CD4-positive, alpha-beta T cell treated with Interleukin-21 for 1 hour (primary cell): ENCODE results near the gene POC1A.

ENCODE experiments used
- DNase-seq: peaks from one replicate; pipeline ENCODE4 v3.0.0-alpha.2; 2020

POC1A gene

DNA sequence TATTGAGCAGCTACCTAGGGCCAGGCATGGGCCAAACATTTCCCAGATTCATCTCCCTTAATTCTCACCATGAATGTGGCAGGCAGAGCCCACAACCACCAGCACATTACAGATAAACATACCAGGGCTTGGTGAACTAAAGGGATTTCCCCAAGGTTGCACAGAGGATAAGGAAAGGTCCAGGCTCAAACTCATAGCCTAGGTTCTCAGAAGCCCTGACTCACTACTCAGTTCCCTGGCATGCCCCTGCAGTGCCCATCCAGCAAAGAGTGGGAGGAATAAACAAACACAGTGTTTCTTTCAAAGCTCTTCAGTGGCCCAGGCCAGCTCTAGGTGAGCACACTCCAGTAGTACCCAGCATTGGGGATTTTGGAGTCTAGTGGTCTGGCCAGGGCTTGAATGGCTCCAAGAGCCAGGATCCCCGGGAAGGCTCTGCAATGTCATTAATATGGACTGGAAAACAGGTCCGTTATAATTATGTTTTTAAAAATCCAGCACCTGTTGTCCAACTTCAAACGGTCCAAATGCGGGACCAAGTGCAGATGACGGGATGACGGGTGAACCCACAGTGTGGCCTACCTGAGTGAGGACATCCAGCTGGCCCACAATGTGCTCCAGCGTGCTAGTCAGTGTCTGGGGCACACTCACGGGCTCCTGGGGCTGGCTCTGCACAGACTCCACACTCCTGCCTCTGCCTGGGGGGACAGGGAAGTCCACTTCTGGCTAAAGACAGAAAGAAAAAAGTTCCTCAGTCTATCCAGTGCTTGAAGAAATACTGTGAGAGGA is 58.0 kb downstream of the POC1A start:
- DNase-seq: no peak

DNA sequence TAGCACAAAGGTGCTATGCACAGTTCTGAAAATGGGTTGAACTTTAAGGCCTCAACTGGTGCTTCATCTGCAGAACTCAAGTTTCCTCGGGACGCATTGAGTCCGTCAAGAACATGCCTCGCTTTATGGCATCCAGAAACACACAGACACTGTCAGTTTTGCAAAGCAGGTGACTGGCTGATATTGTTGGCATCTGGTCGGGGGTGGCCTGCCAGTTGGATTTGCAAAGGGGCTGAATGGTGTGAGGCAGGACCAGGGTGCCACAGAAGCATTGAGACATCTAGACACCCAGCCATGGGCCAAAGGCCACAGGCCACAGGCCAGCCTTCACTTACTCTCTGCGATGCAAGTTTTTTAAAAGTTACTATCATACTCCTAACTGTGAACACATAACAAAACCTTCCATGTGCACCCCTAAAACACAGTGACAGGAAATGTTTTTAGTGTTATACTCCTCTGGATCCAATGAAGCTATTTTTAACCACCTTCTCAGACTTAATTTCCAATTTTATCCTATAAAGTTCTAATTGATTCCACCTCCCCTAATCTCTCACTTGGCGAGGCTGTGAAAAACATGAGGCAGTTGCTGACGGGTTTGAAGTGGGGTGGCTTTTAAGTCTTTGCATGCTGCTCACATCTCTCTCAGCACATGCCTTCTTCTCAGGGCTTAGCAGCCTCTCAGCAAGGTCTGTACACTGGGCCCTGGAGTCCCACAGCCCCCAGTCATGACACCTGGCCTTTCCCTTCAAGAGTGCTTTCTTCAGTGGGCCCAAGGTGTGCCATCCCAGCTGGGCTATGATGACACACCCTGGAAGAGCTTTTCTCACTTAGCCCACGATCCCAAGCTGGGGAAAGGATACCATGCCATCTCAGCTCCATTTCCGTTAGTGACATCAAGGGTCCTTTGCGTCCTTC is 59.4 kb downstream of the POC1A start:
- DNase-seq: no peak

DNA sequence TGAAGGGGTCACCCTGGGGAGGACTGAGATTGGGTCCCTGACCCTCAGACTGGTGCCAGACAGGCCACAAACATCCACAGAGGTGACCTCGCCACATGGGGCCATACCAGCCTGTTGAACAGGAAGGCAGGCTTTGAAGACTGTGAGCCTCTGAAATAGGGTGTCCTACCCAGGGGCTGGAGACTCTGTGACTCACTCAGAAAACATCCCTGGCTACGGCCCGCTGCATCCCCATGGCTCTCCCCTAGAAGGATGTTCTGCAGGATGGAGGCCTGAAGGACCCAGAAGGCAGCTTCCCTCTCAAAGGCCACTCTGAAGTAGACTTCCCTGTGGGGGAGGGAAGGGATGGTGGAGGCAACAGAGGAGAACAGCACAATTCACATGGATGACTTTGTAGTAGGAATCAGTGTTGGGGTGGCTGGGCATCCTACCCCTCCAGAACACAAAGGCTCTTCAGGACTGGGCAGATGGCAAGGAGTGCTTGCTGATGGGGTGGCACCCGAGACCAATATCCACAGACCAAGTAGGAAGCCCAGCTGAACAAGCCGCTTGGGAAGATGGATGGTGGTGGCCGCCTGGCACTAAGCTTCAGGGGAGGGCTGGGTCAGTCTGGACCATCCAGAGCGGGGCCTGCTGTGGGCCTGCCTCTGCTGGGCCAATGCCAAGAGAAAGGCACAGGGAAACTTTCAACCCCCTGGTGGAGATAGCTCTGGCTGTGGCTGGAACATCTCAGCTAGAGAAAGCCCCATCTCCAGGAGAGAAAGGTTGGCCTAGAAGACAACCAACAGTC is 60.3 kb downstream of the POC1A start:
- DNase-seq: no peak

DNA sequence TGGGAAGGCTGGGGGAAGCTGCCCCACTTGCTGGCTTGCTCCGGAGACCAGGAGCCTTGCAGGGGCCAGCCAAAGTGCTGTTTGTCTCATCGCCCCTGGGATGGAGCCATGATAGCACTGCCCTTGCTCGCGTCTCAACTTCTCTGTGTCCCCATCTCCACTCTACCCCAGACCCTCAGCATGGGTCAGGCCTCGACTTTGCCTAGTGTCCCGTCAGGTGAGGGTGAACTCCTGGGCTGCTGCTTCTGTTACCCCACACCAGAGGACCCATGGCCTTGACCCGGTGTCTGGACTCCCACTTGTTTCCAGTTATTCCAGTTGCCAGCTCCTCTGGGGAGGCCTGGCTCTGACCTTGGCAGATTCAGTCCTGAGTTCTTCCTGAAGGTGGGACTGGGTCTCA is 61.3 kb downstream of the POC1A start:
- DNase-seq: no peak

DNA sequence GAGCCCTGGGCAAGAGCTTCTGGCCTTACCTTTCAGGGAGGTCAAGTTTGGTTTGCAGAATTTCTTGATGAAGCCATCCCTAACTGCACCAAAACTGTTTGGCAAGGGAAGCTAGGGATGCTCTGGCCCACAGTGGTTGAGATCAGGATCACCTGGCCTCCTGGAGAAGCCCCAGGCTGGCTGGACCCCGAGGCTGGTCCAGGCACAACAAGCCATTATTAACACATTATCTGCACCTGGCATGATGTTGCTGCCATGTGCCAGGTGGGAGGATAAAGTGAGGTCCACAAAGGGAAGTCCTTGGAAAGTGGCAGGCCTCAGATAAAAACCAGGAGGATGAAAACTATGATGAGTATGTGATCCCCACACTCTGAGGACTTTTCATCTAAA is 62.0 kb downstream of the POC1A start:
- DNase-seq: no peak

DNA sequence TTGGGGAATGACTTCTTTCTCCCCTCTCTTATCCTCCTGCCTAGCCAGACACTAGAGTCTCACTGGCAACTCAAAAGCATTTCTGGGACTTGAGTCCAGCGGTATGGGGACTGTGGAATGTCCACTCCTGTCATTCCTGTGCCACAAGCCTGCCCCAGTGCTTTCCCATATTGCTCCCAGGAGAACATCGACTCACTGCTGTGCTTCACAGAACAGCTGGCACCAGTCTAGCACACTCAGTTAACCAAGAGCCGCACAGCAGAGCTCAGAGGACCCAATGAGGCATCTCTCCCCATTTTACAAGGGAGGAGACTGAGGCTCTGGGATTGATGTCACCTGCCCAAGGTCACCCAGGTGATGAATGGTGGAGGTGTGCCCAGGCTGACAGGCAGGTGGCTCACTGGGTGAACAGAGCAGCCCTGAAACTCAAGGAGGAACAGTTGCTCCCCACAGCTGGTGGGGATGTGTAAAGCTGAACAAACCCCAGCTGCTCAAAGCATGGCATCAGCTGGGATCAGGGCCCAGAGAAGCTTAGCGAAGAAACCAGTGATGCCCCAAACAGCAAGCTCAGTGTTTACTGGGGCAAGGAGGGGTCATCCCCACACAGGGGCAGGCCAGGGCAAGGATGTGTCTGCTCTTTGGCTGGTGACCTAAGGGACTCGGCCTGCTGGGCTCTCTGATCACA is 62.5 kb downstream of the POC1A start:
- no peak for DNase-seq

DNA sequence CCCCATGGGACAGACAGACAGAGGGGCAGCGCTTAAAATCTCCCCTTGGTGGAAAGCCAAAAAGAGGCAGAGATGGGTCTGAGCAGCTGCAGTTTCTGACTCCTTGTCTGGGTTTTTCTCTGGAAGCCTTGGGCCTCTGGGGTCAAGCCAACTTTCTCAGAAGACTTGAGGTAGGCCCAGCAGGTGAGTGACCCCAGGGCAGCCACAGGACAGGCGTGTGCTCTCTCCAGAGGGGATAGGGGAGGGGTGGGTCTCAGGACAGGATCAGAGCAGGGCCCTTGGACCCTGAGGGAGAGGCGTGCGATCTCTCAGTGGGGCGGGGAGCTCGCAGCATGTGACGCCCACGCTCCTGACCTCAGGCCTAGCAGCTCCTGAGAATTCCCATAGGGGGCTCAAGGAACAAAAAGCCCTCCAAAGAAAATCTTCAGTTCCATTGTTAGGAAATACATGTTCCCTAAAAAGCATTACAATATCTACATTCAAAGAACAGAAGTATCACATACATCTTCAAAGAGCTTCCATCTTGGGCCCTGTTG is 63.2 kb downstream of the POC1A start:
- DNase-seq: no peak

DNA sequence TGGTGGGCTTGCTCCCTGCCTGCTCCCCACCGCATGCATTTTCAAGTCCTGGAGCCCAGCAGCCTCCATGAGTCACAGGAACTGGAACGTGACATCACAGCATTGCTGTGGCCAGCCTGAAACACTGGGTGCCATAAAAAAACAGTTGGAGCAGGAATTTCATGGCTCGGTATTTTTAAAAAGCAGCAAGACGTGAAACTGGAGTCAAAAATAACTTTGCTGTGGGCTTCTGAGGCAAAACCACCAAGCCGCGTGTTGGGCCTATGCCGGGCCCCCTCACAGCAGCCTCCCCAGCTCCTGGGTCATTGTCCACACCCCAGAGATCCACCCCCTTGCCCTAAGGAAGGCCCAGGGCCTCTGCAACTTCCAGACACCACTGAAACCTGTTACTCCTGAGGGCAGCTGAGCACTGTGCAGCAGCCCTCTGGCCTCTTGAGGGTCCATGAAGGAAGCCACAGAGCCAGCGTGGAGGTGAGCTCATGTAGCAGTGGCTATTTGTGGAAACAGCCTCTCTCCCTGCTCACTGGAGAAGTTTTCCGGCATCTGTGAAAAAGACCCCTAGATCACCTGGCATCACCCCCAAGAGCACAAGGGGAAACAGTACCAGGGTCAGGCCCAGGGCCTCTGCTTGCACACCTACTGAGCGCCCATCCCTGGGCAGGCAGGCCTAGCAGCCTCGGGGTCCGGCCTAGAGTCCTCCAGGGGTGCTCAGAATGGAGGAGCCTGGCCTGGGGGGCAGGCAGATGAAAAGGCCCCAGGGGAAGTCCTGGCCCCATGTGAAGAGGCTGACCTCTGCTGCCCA is 63.9 kb downstream of the POC1A start:
- DNase-seq: no peak

DNA sequence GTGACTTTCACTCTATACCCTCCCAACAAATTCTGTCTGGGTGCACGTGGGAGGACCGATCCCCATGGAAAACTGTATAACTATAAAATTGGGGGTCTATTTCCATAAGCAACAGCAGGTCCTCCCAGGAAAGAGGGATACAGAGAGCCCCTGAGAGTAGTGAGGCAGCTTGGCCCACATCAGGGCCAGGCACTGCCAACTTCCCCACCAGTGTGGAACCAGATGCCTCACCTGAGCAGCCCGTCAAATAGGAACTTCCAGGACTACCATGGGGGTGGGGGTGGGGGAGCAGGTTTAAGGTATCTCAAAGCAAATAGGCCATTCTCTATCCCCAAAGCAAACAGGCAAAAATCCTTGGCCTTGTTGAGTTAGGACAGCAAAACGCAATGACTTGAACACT is 64.5 kb downstream of the POC1A start:
- no peak for DNase-seq

DNA sequence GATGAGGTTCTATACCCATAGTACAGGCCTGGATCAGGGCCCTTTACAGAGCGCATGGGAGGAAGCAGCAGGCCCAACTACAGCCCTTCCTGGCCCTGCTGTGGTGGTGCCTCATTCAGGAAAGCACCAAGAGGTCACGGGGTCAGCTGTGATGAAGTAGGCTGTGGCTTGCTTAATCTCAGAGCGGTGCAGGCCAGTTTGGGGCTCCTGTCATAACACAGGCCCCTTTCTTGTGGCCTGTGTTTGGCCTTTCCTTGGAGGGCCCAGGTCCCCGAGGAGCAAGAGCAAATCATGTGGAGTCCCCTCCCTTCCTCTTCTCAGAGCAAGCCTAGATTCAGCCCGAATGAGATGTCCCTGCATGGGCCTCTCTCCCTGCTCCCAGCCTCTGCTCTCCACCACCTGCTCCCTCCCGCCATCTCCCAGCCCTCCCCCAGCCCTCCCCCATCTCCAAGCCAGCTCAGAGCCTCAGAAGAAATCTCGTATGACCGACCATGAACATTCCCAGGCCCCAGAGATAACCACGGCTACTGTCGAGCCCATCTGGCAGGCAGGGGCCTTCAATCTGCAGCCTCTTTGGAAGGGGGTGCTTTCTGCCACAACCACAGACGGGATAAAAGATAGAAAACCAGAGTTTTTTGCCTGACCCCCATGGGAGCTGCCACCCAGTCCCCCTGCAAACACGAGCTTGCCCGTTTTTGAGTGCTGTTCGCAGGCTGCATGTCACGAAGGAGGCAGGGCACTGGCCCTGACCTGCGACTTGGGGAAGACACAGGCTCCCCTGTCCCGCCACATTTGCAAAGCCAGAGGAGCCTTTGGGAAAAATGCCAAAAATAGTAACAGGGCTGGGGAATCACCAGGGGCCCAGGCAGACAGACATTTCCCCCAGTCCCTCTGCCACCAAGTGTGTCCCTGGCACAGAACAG is 65.5 kb downstream of the POC1A start:
- DNase-seq: peak; percentile 17

DNA sequence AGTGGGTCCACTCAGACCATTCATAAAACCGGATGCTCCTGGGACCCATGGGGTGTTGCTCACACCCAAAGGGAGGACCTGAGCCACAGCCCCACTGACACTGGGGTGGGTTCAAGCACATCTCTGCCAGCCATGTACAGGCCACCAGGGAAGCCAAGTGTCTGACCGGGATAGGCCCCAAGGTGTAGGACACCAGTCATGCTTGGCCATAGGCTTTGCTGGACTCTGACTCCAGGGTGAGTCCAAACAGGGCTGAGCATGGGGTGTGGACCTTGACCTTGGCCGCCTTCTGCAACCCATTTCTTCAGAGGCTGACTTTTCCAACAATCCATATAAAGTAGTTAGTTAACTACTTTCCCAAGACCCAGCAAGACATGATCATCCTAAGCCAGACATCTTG is 66.5 kb downstream of the POC1A start:
- DNase-seq: no peak

DNA sequence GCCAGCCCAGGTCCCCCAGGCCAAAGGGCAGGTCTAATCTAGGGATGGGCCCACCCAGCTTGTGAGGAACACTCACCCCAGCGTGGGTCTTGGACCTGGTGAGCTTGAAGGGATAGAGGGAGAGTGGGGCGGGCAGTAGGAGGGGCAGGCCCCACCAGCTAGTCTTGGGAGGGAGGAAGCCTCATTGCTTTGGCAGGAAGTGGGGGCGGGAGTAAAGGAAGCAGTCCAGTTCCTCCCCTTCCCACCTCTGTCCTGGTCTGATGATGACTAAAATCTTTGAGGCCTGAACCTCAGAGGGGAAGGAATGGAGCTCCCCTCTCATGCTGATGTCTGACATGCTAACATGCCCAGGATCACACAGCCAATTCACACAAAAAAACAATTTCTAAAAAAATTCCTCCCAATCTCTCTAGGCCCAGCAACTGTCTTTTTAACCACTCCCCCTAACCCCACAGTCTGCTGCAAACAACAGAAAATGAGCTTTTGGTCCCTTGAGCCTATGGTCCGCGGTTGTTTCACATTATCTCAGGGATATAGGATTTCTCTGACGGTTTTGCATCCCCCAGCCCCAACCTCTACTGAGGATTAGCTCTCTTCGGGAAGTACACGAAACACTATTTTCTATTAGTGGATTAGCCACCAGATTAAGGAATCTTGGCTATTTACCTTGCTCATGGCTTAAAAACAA is 67.1 kb downstream of the POC1A start:
- DNase-seq: no peak

DNA sequence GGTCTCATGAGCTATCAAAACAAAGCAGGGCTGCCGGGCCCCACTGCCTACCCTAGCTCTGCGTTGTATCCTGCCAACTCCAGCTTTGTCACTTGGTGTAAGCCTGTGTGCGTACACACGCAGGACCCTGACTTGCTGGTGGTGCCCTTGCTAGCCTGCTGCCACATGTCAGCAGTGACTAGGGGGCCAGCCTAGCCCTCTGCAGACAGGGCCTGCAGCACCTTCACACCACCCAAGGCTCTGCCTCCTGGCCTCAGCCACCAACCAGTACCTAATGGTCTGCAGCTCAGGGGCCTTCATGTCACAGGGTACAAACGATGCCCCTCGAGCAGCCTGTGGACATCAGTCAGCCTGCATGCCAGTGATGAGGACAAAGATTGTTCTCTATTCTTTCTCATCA is 67.8 kb downstream of the POC1A start:
- DNase-seq: no peak

DNA sequence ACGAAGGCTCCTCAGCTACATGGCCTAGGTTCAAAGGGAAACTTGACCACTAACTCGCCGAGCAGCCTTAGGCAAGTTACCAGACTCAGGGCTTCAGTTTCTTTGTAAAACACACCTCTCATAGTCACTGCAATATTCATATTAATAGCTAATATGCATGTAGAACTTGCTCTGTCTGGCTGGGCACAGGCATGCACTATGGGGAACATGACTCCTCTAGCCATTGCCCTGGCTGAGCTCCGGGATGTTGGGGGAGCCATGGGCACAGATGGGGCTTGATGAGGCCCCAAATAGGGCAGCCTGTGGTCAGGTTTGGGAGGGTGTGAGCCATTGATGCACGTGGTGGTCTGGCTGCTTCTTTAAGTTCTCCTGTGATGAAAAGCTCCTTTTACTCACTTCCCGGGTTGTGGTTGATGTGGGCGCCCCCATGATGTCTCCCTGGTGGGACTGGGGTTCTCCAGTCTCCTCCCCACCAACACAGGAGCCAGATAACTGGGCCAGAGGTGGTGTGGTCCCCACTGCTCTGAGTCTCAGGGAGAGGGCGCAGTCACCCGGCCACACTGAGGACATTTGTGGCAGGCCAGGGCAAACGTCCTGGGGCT is 68.4 kb downstream of the POC1A start:
- DNase-seq: no peak

DNA sequence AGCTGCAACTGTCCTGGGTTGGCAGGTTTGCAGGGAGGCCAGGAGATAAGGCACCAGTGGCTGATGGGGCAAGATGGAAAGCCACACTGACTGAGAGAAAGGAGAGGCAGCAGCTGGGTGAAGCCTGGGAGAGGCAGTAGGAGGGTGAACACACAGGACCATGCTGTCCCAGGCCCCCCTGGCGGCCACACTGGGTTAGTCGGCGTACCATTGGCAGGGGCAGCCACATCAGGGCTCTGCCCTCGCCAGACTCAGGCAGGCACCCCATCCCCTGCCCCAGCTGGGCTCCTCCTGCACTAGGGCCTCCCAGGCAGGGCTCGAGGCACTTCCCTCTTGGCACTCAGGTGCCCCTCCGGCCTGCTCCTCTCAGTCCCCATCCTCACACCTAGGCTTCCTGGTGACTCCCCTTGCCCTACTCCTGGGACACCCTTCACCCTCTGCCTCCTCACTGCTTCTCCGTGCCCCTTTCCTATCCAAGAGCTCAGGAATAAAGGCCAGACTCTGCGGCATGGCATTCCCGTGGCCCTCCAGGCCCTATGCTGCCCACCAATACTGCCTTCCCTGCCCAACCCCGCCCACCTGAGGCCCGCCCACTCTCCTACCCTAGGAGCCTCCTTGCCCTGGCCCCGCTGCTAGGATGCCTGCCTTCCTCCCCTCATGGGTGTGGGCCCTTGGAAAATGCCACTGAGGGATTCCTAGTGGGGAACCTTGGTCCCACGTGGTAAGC is 69.1 kb downstream of the POC1A start:
- no peak for DNase-seq

DNA sequence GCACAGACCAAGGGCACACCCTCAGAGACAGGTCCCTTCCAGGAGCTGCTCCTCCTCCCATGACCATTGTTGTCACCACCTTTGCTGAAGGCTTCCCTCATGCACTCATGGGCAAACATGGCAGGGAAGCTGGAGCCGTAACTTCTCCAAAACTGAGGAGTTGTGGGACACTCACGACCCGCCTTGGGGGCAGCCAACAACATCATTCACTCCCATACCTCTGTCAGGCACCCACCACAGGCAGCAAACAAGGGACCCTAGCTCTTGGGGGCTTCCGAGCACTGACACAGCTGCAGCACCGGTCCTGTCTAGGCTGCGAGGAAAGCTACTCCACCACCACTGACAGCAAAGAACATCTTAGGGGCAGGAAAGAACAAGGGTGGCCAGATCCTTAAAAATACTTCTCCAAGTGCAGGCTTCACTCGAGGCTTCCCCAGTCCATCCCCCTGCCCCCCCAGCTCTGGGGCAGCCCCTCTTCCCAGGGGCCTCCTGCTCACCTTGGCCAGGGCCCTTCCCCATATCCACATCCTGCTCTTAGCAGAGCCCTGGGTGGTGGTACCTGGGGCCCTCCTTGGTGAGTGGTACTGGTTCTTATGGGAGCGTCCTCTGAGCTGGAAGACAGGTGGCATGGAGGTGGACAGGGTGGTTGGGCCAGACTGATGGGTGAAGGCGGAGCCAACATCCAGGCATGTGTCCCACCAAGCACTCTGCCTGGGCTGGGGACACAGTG is 69.8 kb downstream of the POC1A start:
- DNase-seq: no peak

DNA sequence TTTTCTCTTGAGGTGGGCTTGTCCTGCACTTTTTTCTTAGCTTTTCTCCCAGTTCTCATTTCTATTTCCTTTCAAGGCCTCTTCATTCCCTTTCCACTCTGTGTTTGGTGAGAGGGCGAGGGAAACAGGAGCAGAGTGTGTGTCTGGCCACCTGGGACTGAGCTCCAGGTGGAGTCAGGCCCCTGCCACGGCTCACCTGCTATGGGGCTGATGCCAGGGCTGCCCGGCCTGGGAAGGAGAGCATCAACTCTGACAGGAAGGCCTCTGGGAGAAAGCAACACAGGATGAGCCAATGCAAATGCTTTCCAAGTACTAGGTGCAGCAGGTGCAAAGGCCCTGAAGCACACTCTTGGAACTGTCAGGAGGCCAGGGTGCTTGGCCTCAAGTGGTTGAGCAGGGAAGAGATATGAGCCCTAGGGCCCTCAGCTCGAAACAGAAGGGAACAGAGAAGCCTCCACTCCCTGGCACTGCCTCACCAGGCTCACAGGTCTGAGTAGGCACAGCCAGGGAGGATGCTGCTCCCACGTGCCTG is 70.6 kb downstream of the POC1A start:
- DNase-seq: no peak

DNA sequence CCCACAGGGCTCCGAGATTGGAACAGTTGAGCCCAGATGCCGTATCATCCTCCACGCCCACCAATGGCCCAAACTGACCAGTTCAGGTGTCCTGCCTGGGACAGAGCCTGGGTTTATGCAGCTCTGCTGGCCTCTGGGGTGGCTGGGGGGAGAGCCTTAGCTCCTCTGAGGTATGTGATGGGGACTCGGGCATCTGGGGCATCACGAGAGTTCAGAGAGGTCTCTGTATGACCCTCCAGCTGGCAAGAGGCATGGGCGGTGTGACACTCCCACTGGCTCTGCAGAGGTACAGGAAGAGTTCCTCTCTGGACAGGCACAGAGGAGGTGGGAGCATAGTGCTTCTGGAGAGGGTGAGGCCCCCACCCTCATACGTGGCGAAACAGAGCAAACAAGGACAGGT is 71.3 kb downstream of the POC1A start:
- DNase-seq: no peak
